GM12865 (cell line): ENCODE results near the gene OGFR.
"Not testable (repeated sequence)": the region's sequence is repeated elsewhere in the genome, so short reads cannot be mapped to it uniquely, and the experiment has no call there.

Experiments
- DNase-seq: peaks from one replicate; pipeline ENCODE4 v3.0.0; 2010; ENCODE audit warnings: low read depth
- H3K4me3 ChIP-seq: 2 replicates; pipeline ENCODE4 v1.5.1; 2011; ENCODE audit warnings: mild to moderate bottlenecking, low read depth, low read length, control low read depth
- CTCF ChIP-seq: IDR thresholded peaks from 2 replicates; pipeline ENCODE4 v1.5.1; 2011; ENCODE audit warnings: low read length, control low read depth, low read depth, inconsistent platforms; ENCODE audit not compliant: insufficient read depth; ENCODE audit errors: missing control alignments

The OGFR gene

GRCh38 chr20:62850333-62850974 lies 45.8 kb downstream of the OGFR start:
- no peak for TF ChIP-seq CTCF
- no peak overlapping the region for H3K4me3 ChIP-seq
- no peak for DNase-seq

DNA sequence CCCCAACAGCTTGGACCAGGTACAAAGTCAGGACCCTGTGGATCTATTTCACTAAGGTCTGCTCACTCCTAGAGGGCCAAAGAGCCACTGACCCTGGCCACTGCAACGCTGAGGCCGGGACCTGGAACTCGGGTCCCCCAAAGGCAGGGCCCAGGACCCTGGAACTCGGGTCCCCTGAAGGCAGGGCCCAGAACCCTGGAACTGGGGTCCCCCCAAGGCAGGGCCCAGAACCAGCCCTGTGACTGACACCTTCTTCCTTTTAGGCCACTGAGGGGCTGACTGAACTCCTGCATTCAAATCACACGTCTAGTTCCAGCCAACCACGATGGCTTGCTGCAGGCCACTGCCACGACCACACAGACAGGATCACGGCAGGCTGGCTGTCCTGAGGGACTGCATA lies 47.6 kb downstream of the OGFR start:
- DNase-seq, result no peak
- TF ChIP-seq CTCF, result no peak

GRCh38 chr20:62852841-62853240 lies 48.2 kb downstream of the OGFR start:
- no peak for TF ChIP-seq CTCF
- DNase-seq, result no peak

More for the DNA sequence above, 47.6 kb downstream of the OGFR start:
- no peak overlapping the region for H3K4me3 ChIP-seq

DNA sequence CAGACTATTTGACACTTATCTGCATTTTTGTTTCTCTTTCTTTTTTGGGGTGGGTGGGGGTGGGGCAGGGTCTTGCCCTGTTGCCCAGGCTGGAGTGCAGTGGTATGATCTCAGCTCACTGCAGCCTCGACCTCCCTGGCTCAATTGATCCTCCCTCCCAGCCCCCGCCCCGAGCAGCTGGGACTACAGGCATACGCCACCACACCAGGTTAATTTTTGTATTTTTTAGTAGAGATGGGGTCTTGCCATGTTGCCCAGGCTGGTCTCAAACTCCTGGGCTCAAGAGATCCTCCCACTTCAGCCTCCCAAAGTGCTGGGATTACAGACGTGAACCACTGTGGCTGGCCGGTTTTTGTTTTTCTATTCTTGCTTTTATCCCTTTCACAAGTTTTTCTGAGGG lies 48.7 kb downstream of the OGFR start:
- DNase-seq, H3K4me3 ChIP-seq: not testable (repeated sequence)

More at GRCh38 chr20:62852841-62853240, 48.2 kb downstream of the OGFR start:
- H3K4me3 ChIP-seq, result no peak overlapping the region

- H3K4me3 ChIP-seq, result no peak overlapping the region
- TF ChIP-seq CTCF, result no peak
- DNase-seq, result no peak
These were observed 49.5 kb downstream of the OGFR start for GRCh38 chr20:62854121-62854520.

GRCh38 chr20:62855120-62855519 lies 50.5 kb downstream of the OGFR start:
- no peak overlapping the region for H3K4me3 ChIP-seq
- TF ChIP-seq CTCF, result no peak
- no peak for DNase-seq

- TF ChIP-seq CTCF, result no peak
- H3K4me3 ChIP-seq, result no peak overlapping the region
- no peak for DNase-seq
These were observed 52.4 kb downstream of the OGFR start for GRCh38 chr20:62856931-62857619.
